ENCODE measurements around the gene PPP1R27.

Gene PPP1R27

DNA sequence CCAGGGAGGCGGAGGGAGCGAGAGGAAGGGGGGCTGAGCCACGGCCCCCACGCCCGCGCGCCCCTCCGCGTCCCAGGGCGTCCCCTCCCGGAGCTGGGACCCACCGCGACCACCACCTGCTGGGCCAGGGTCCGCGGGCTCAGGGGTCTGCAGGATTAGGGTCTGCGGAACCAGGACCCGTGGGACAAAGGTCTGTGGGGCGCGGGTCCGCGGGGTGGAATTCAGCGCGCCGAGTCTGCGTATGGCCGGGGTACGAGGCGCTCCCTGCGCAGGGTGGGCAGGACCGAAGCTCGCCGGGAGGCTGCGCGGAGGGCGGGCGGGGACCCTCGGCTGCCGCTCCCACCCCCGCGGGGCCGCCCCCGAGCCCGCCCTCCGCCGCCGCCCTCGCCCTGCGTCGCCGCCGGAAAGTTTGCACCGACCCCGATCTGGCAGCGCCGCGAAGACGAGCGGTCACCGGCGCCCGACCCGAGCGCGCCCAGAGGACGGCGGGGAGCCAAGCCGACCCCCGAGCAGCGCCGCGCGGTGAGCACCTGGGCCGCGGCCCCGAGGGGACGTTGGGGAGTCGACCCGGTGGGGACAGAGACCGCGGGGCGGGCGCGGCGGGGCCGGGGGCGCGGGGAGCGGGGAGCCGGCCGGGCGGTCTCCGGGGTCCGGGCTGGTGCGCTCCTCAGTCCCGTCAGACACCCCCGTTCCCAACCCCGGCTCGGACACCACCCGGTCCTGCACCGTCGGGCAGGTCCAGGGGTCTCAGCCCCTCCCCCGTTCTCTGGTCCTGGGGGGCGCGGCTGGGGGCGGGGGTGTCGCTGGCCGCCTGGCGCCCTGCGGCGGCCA lies 30.9 kb downstream of the PPP1R27 start, which contains the start of gene GCGR:
Gene GCGR, plus strand, starts transcription at position 423 of the 831 bp plus-strand sequence. CDS start 4,869 bp downstream, outside the sequence.
- DNase-seq: no peak

DNA sequence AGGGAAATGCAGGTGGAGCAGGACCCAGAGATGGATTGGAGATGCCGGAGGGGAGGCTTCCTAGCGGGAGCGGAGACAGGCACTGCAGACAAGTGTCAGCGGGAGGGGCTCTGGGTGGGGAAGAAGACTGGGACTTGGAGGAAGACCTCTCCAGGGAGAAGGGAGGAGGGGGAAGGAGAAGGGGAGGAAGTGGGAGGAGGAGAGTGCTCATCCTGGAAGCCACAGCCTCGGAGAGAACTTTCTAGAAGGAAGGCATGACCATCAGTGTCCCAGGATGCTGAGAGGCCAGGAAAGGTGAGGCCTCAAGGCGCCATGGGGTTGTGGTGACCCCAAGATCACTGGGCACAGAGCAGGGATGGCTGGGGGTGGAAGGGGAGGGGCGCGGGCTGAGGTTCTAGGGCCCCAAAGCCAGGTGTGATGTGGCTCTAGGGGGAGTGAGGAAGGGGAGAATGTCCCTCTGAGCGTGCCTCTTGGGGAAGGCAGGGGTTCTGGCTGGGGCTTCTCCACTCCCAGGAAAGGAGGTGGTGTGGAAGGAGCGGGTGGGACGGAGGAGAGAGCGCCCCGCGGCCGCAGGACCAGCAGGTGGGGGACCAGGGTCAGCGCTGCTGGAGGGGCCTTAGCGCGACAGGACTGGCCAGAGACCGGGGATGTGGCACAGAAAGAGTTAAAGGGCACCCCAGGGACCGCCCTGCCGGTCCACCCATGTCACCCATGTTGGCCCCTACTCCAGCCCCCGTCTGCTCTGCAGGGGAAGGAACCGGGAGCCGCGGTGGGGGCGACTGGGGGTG lies 31.8 kb downstream of the PPP1R27 start:
- DNase-seq: no peak

DNA sequence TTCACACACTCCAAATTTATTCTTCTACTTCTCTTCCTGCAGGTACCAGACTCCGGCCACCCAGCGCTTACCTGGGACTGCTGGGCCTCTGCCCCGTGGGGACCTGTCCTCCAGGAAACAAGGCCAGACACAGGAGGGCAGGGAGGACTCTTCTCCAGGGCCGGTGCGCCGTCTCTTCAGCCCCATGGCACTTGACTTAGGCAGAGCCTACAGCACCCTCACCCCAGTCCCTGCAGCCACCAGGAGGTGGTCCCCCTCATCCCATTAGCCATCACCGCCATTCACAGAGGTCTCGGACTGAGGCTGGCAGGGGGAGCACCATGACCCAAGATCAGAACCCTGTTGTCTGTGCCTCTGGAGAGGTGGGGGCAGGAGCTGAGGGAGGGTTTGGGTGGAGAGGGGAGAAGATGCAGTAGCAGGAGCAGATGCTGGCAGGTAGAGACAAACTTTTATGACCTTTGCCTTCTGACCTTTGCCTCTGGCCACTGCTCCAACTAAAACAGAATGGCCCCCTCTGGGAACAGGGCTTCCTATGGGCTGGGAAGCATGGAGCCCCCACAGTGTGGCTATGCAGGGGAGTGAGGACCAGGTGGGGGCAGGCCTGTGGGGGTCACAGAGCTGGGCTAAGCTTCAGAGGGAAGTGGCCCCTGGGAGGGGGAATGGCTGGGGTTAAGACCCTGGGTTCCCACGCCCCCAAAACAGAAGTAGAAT lies 32.6 kb downstream of the PPP1R27 start:
- DNase-seq: no peak

DNA sequence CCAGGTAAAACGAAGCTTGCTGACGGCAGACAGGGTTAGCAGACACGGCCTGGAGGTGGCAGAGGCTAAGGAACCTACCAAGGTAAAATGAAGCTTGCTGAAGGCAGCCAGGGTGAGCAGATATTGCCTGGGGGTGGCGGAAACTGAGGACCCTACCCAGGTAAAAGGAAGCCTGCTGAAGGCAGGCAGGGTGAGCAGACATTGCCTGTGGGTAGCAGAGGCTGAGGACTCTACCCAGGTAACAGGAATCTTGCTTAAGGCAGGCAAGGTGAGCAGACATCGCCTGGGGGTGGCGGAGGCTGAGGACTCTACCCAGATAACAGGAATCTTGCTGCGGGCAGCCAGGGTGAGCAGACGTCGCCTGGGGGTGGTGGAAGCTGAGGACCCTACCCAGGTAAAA lies 33.5 kb downstream of the PPP1R27 start:
- DNase-seq: no peak

DNA sequence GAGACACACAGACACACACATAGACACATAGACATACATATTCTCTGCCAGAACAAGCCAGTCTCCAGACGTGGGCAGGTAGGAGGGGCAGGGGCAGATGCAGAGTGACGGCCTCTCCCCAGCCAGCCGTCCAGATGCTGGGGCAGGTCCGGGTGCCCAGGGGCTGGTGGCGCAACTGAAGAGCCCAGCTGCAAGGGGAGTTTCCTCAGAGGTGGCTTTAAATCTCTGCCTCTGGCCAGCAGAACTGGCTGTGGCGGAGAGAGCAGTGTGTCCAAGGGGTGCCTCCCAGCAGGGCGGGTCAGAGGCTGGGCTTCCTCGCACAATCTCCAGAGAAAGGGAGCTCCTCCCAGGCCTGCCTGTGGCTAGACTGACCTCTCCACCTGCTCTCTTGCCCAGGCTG lies 40.3 kb downstream of the PPP1R27 start:
- DNase-seq: no peak

DNA sequence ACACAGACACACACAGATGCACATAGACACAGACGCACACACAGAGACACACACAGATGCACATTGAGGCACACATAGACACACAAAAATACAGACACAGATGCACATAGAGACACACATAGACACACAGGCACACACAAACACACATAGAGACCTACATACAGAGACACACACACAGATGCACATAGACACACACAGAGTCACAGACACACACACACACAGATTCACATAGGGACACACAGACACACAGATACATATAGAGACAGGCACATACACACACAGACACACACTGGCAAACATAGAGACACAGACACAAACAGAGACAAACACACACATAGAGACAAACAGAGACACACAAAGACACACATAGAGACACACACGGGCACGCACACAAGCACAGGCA lies 40.8 kb downstream of the PPP1R27 start:
- DNase-seq: no peak

DNA sequence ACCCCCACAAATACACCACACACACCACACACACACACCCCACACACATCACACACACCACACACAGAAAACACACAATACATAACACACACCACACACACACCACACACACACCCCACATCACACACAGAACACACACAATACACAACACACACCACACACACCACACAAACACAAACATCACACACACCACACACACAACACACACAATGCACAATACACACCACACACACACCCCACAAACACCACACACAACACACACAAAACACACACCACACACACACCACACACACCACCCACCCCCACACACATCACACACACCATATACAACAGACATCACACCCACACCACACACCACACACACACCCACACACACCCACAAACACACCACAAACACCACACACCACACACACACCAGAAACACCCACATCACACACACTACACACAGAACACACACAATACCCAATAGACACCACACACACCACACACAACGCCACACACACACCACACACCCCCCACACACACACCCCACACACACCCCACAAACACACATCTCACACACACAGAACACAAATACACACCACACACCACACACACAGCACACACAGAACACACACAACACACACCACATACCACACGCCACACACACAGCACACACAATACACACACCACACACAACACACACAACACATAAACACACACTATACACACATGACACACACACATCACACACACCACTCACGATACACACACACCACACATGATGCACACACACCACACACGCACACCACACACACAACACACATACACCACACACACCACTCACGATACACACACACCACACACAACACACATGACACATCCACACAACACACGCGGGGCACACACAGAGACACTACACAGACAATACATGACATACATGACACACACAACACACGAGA lies 41.9 kb downstream of the PPP1R27 start:
- no peak for DNase-seq
